PC-9 (cell line): Measurements from ENCODE around the gene CPA4. TPM values are rescaled to one million over a fixed set of nuclear protein-coding genes. Genes with fewer than 3 reads are reported as not detected.

Experiments used
- BruUV-seq: library from RNA; stranded (reverse); fragments of 400-500 nt; replicated peaks from 2 replicates; lab custom pipeline; 2021; lab: Mats Ljungman, UMichigan
- CTCF ChIA-PET: fragments of 300-600 bp; sonication (Branson Sonifier 250); formaldehyde crosslinking; loops from one replicate; lab custom pipeline; 2022; ENCODE audit warnings: antibody characterized with exemption; lab: Charles Lee
- POLR2A ChIA-PET: fragments of 300-600 bp; sonication (Branson Sonifier 250); formaldehyde crosslinking; loops from one replicate; lab custom pipeline; 2022; ENCODE audit warnings: antibody characterized with exemption; ENCODE audit not compliant: unreplicated experiment; lab: Charles Lee
- DNase-seq, 2 experiments: peaks; one replicate each; pipeline versions ENCODE4 v3.0.0 to v3.0.0-alpha.2; 2015 to 2022; ENCODE audit warnings: mixed read lengths in 1 of 2
- H2AFZ ChIP-seq: fragments of 200-600 bp; sonication (generic); 2 replicates; pipeline ENCODE4 v1.8.1; 2017; ENCODE audit warnings: antibody characterized with exemption
- H3F3A ChIP-seq: fragments of 200-600 bp; sonication (generic); 2 replicates; pipeline ENCODE4 v1.8.1; 2017; ENCODE audit warnings: antibody characterized with exemption, mild to moderate bottlenecking, low read depth; ENCODE audit not compliant: insufficient read depth
- H3K27ac ChIP-seq: fragments of 200-600 bp; sonication (generic); 2 replicates; pipeline ENCODE4 v1.6.1; 2016; ENCODE audit warnings: mixed run types
- H3K27me3 ChIP-seq: fragments of 200-600 bp; sonication (generic); 2 replicates; pipeline ENCODE4 v1.6.1; 2016; ENCODE audit warnings: low read depth, mixed run types; ENCODE audit not compliant: insufficient read depth
- H3K36me3 ChIP-seq: fragments of 200-600 bp; sonication (generic); 2 replicates; pipeline ENCODE4 v1.6.1; 2016; ENCODE audit warnings: low read depth, mixed run types
- H3K4me1 ChIP-seq: fragments of 200-600 bp; sonication (generic); replicated peaks from 2 replicates; pipeline ENCODE4 v1.6.1; 2016; ENCODE audit warnings: mixed run types; ENCODE audit not compliant: insufficient read depth
- H3K4me2 ChIP-seq: fragments of 200-600 bp; sonication (generic); 2 replicates; pipeline ENCODE4 v1.6.1; 2017; ENCODE audit warnings: mixed run types
- H3K4me3 ChIP-seq: fragments of 200-600 bp; sonication (generic); 2 replicates; pipeline ENCODE4 v1.6.1; 2016; ENCODE audit warnings: mixed run types
- H3K79me2 ChIP-seq: fragments of 200-600 bp; sonication (generic); 2 replicates; pipeline ENCODE4 v1.6.1; 2017; ENCODE audit warnings: low read depth, mixed run types
- H3K9me2 ChIP-seq: fragments of 200-600 bp; sonication (generic); 2 replicates; pipeline ENCODE4 v1.8.1; 2017; ENCODE audit warnings: mild to moderate bottlenecking; ENCODE audit not compliant: insufficient read depth
- H3K9me3 ChIP-seq: fragments of 200-600 bp; sonication (generic); 2 replicates; pipeline ENCODE4 v1.8.1; 2016; ENCODE audit warnings: low read depth; ENCODE audit not compliant: insufficient read depth
- H4K20me1 ChIP-seq: fragments of 200-600 bp; sonication (generic); 2 replicates; pipeline ENCODE4 v1.8.1; 2017; ENCODE audit not compliant: insufficient read depth
- EZH2 ChIP-seq: fragments of 200-600 bp; sonication (generic); IDR thresholded peaks from 2 replicates; pipeline ENCODE4 v1.8.0; 2017; ENCODE audit warnings: antibody characterized with exemption, low read depth
- intact Hi-C: fragments of 100-400 bp; cut with micrococcal nuclease; formaldehyde crosslinking; loops from one replicate; pipeline ENCODE4 v1.10.0; 2022; ENCODE audit not compliant: unreplicated experiment
- total RNA-seq: library from RNA; stranded (reverse); gene quantifications from 2 replicates; pipeline ENCODE4 v1.2.3, GENCODE V29; 2021
- TF ChIP-seq, protein P1 (sequence below): fragments of 200-600 bp; sonication (generic); conservative IDR thresholded peaks from 2 replicates; pipeline ENCODE4 v1.6.1; 2017; ENCODE audit warnings: mixed run types, antibody characterized with exemption, mild to moderate bottlenecking, moderate library complexity

CPA4 gene
- total RNA-seq, 1 experiment from 2014 or later: 9.8 TPM

DNA sequence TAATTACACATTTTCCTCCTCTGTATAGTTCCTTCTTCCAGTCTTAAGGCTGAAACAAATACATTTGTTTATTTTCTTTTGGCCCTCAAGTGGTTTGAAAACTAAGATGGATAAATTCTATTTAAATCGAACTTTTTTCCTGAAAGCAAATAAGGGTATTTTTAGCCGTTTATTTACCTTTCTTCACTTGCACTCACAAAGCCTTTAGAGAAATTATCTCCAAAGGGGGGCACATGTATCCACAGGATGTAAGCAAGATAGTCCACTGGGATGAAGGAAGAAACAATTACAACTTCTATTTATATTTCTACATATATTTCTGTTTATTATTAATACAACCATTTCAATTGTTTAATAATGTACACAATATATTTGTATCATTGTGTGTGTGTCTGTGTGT lies 10.2 kb downstream of the CPA4 start:
- no peak overlapping the region for H2AFZ ChIP-seq
- no peak overlapping the region for H3K27ac ChIP-seq
- H3K36me3 ChIP-seq: no peaks in the 10 kb centered on the region
- H3K27me3 ChIP-seq: no peaks in the 10 kb centered on the region
- H3K4me3 ChIP-seq: no peak overlapping the region
- no peaks in the 10 kb centered on the region for H3K9me3 ChIP-seq
- DNase-seq: no peak
- intact Hi-C loops: no loop called here
- no TSS peak for BruUV-seq
- ChIA-PET POLR2A (interaction anchor here (0.5 kb wide), 1 partner anchor 117 kb away, joined by 23 read pairs; no protein-coding TSS in a partner anchor), CTCF (interaction anchor here (0.7 kb wide), 1 partner anchor 181 kb away, joined by 5 read pairs; no protein-coding TSS in a partner anchor)
- peaks cover 13% of the 10 kb centered on the region; the same call in 1 of the 2 replicates for H3F3A ChIP-seq
- no peaks in the 10 kb centered on the region for H3K9me2 ChIP-seq
- H4K20me1 ChIP-seq: no peaks in the 10 kb centered on the region
- TF ChIP-seq, protein P1, sequence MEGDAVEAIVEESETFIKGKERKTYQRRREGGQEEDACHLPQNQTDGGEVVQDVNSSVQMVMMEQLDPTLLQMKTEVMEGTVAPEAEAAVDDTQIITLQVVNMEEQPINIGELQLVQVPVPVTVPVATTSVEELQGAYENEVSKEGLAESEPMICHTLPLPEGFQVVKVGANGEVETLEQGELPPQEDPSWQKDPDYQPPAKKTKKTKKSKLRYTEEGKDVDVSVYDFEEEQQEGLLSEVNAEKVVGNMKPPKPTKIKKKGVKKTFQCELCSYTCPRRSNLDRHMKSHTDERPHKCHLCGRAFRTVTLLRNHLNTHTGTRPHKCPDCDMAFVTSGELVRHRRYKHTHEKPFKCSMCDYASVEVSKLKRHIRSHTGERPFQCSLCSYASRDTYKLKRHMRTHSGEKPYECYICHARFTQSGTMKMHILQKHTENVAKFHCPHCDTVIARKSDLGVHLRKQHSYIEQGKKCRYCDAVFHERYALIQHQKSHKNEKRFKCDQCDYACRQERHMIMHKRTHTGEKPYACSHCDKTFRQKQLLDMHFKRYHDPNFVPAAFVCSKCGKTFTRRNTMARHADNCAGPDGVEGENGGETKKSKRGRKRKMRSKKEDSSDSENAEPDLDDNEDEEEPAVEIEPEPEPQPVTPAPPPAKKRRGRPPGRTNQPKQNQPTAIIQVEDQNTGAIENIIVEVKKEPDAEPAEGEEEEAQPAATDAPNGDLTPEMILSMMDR: no peak
- no peak for TF ChIP-seq EZH2
- peaks cover 18% of the 10 kb centered on the region for H3K4me1 ChIP-seq
- no peaks in the 10 kb centered on the region for H3K79me2 ChIP-seq
- H3K4me2 ChIP-seq: no peak overlapping the region

DNA sequence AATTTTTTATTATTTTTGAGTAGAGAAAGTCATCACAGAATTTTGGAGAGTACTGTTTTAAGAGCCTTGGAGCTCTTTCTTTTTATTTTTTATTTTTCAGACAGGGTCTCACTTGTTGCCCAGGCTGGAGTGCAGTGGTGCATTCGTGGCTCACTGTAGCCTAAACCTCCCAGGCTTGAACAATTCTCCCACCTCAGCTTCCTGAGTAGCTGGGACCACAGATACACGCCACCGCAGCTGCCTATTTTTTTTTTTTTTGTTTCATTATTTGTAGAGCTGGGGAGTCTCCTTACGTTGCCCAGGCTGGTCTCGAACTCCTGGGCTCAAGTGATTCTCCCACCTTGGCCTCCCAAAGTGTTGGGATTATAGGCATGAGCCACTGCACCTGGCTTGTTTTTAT lies 10.6 kb downstream of the CPA4 start:
- Histone ChIP-seq H3K79me2 (no peaks in the 10 kb centered on the region), H3K9me2 (no peaks in the 10 kb centered on the region), H4K20me1 (no peaks in the 10 kb centered on the region), H3F3A (peaks cover 9% of the 10 kb centered on the region; the same call in 1 of the 2 replicates), H3K27me3 (no peaks in the 10 kb centered on the region), H3K36me3 (no peaks in the 10 kb centered on the region), H3K27ac (no peak overlapping the region), H2AFZ (no peak overlapping the region), H3K9me3 (no peaks in the 10 kb centered on the region), H3K4me3 (no peak overlapping the region), H3K4me1 (peaks cover 14% of the 10 kb centered on the region), H3K4me2 (no peak overlapping the region)
- intact Hi-C loops: no loop called here
- TF ChIP-seq EZH2: no peak
- TF ChIP-seq, protein P1: no peak
- ChIA-PET CTCF (no interaction called here), POLR2A (interaction anchor here (0.5 kb wide), 1 partner anchor 116 kb away, joined by 23 read pairs; no protein-coding TSS in a partner anchor)
- BruUV-seq: no TSS peak
- no peak for DNase-seq

DNA sequence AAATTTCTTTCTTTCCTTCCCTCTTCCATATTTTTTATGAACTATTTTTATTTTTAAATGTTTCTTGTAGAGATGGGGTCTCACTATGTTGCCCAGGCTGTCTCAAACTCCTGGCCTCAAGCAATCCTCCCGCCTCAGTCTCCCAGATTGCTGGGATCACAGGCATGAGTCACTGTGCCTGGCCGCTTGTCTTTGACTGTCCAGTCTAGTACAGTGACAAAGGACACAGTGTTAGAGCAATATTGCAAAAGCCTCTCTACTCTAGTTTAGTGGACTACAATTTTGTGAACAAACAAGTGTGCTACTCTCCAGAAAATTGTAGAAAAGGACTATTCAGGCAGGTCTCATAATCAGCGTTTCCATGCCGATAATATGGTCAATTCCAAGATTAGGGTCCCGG lies 11.0 kb downstream of the CPA4 start:
- BruUV-seq: no TSS peak
- POLR2A ChIA-PET: no interaction called here
- Histone ChIP-seq H3K79me2 (no peaks in the 10 kb centered on the region), H3K4me2 (no peak overlapping the region), H3K9me2 (no peaks in the 10 kb centered on the region), H3K36me3 (no peaks in the 10 kb centered on the region), H3K4me3 (no peak overlapping the region), H3K9me3 (no peaks in the 10 kb centered on the region), H3K27ac (no peak overlapping the region), H2AFZ (no peak overlapping the region), H3K27me3 (no peaks in the 10 kb centered on the region), H4K20me1 (no peaks in the 10 kb centered on the region), H3F3A (peaks cover 5% of the 10 kb centered on the region; the same call in 1 of the 2 replicates), H3K4me1 (peaks cover 9% of the 10 kb centered on the region)
- no peak for DNase-seq
- intact Hi-C loops: no loop called here
- CTCF ChIA-PET: no interaction called here
- no peak for TF ChIP-seq EZH2
- TF ChIP-seq, protein P1: no peak
